ENCODE data around the gene LARP6. TPM values are rescaled to one million over a fixed set of nuclear protein-coding genes. Genes with fewer than 3 reads are reported as not detected.

LARP6 gene
- total and polyA plus RNA-seq, 2 of the 13 experiments (the other 11 are each of a cell fraction or from before 2014, with no cell fraction given), result 2.9 to 8.2 TPM

DNA sequence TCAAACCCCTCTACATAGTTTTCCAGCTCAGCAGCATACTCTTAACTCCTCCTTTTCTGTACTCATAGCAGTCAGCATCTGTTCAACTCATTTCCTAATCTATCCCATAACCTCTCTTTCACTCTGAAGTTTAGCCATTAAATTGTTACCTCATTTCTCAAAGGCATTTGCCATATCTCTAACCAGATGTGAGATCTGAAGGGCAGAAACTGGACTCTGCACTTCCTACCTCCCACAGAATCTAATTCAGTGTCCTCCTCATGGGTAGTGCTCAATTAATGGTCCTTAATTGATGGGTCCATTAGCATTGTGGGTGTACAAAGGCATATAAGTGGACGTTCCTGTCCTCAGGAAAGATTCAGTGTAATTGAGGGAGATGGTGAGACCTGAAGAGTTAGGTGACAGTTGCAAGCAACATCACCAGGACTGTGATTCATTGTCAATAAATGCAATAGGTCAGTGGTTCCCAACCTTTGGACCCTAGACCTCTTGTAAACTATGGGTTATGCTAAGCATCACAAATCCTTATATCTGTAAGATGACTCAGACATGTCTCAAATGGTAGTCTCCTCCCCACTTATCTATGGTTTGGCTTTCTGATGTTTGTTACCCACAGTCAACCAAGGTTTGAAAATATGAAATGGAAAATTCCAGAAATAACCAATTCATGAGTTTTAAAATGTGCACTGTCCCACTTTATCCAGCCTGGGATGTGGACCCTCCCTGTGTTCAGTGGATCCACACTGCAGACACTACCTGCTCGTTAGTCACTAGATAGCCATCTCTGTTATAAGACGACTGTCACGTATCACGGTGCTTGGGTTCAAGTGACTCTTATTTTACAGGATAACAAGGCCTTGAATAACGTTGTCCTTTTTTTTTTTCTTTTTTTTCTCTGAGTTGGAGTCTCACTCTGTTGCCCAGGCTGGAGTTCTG is 65.6 kb downstream of the LARP6 start (continued):
- TF ChIP-seq ARNTL (CRISPR knock-in tag; IDR thresholded peaks at IDR 0.05) (no peak), PHB2 (IDR thresholded peaks at IDR 0.05; ENCODE audit: partially characterized antibody) (no peak), ZNF772 (CRISPR knock-in tag; IDR thresholded peaks at IDR 0.05) (no peak), TCF12 (IDR thresholded peaks at IDR 0.05) (no peak), TCF12 (CRISPR knock-in tag; IDR thresholded peaks at IDR 0.05) (no peak), SMAD1 (CRISPR knock-in tag; IDR thresholded peaks at IDR 0.05; ENCODE audit: borderline replicate concordance, low read depth) (no peak), TRIM24 (CRISPR knock-in tag; IDR thresholded peaks at IDR 0.05) (no peak), POGZ (CRISPR knock-in tag; IDR thresholded peaks at IDR 0.05) (no peak), SP4 (CRISPR knock-in tag; IDR thresholded peaks at IDR 0.05) (no peak), KLF16 (CRISPR knock-in tag; IDR thresholded peaks at IDR 0.05) (no peak), CHD4 (IDR thresholded peaks at IDR 0.05; ENCODE audit: borderline replicate concordance, low read length) (no peak), ZNF562 (CRISPR knock-in tag; IDR thresholded peaks at IDR 0.05; ENCODE audit: borderline replicate concordance) (no peak), SETDB1 (CRISPR knock-in tag; IDR thresholded peaks at IDR 0.05; ENCODE audit: borderline replicate concordance) (no peak), MBNL3 (CRISPR knock-in tag; conservative IDR thresholded peaks at IDR 0.05) (no peak), ZFYVE20 (CRISPR knock-in tag; IDR thresholded peaks at IDR 0.05; ENCODE audit: borderline replicate concordance, low read depth) (no peak), MED13 (CRISPR knock-in tag; IDR thresholded peaks at IDR 0.05) (no peak), ATF7-NPFF (CRISPR knock-in tag; IDR thresholded peaks at IDR 0.05; ENCODE audit: low read depth) (no peak), JUN (CRISPR knock-in tag; IDR thresholded peaks at IDR 0.05) (peak; percentile 91), ELF3 (CRISPR knock-in tag; IDR thresholded peaks at IDR 0.05) (no peak), GTF2F1 (IDR thresholded peaks at IDR 0.05; ENCODE audit: low read length) (no peak), NR2F2 (IDR thresholded peaks at IDR 0.05; ENCODE audit: borderline replicate concordance, low read depth) (peak; percentile 69; the same call in 1 of the 2 replicates)
- TF ChIP-seq, protein P1, sequence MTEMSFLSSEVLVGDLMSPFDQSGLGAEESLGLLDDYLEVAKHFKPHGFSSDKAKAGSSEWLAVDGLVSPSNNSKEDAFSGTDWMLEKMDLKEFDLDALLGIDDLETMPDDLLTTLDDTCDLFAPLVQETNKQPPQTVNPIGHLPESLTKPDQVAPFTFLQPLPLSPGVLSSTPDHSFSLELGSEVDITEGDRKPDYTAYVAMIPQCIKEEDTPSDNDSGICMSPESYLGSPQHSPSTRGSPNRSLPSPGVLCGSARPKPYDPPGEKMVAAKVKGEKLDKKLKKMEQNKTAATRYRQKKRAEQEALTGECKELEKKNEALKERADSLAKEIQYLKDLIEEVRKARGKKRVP (CRISPR knock-in tag; IDR thresholded peaks at IDR 0.05), result peak in 1 of 2 experiments; percentile 65; a peak in 2 of 4 replicates
- TF ChIP-seq, protein P2, sequence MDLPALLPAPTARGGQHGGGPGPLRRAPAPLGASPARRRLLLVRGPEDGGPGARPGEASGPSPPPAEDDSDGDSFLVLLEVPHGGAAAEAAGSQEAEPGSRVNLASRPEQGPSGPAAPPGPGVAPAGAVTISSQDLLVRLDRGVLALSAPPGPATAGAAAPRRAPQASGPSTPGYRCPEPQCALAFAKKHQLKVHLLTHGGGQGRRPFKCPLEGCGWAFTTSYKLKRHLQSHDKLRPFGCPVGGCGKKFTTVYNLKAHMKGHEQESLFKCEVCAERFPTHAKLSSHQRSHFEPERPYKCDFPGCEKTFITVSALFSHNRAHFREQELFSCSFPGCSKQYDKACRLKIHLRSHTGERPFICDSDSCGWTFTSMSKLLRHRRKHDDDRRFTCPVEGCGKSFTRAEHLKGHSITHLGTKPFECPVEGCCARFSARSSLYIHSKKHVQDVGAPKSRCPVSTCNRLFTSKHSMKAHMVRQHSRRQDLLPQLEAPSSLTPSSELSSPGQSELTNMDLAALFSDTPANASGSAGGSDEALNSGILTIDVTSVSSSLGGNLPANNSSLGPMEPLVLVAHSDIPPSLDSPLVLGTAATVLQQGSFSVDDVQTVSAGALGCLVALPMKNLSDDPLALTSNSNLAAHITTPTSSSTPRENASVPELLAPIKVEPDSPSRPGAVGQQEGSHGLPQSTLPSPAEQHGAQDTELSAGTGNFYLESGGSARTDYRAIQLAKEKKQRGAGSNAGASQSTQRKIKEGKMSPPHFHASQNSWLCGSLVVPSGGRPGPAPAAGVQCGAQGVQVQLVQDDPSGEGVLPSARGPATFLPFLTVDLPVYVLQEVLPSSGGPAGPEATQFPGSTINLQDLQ (CRISPR knock-in tag; IDR thresholded peaks at IDR 0.05), result no peak
- TF ChIP-seq, protein P3, sequence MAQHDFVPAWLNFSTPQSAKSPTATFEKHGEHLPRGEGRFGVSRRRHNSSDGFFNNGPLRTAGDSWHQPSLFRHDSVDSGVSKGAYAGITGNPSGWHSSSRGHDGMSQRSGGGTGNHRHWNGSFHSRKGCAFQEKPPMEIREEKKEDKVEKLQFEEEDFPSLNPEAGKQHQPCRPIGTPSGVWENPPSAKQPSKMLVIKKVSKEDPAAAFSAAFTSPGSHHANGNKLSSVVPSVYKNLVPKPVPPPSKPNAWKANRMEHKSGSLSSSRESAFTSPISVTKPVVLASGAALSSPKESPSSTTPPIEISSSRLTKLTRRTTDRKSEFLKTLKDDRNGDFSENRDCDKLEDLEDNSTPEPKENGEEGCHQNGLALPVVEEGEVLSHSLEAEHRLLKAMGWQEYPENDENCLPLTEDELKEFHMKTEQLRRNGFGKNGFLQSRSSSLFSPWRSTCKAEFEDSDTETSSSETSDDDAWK (CRISPR knock-in tag; IDR thresholded peaks at IDR 0.05), result no peak
- TF ChIP-seq, protein P4, sequence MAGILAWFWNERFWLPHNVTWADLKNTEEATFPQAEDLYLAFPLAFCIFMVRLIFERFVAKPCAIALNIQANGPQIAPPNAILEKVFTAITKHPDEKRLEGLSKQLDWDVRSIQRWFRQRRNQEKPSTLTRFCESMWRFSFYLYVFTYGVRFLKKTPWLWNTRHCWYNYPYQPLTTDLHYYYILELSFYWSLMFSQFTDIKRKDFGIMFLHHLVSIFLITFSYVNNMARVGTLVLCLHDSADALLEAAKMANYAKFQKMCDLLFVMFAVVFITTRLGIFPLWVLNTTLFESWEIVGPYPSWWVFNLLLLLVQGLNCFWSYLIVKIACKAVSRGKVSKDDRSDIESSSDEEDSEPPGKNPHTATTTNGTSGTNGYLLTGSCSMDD (CRISPR knock-in tag; IDR thresholded peaks at IDR 0.05), result no peak
